HG03045 (cell line): ENCODE results near the gene AWAT2.

Experiments used
- ATAC-seq: cut with Tn5 transposase; IDR thresholded peaks from one replicate; pipeline ENCODE4 v1.9.1; 2021; ENCODE audit warnings: mild to moderate bottlenecking, moderate library complexity; ENCODE audit not compliant: unreplicated experiment

The AWAT2 gene

DNA sequence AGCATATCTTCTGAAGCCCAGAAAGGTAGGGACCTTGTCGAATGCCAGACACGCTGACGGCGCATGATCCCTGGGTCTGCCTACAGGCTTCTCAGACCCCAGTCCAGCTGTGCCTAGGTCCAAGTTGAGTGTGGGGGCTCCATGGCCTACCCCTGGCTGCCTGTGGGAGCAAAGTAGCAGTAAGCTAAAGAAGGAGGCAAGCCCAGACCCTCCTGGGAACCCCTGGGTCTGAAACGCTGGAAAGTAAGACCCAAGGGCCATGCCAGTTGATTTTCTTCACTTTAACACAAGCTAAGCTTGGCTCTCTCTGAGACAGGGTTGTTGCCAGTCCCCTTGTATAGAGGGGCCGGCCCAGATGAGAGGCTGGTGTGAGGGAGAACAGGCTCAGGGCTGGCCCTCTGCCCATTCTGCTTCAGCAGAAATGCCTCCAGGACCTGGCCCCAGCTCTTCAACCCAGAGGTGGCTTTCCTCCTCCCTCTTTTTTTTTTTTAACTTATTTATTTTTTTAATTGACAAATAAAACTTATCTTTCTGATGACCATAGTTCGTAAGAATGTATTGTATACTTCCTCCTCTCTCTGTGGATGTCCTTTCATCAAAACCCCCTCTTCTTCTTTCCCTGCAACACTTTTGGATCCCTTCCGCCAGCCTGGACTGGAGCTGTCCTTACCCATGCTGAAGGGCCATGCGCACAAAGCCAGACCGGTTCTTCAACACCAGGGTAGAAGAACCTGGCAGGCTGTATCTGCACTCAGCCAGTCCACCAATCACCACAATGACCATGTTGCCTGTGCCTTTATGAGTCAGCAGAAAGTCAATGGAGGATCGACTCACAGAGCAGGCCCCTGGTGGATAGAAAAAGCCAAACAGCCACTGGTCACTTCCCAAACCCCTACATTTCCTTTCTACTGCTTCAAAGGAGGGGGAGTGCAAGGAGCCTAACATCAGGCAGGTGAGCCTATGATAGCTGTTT, 7.1 kb downstream of the AWAT2 start:
- no peak for ATAC-seq

GRCh38 chrX:70041993-70042392, 7.7 kb downstream of the AWAT2 start:
- no peak for ATAC-seq

- ATAC-seq: no peak
These were observed 10.0 kb downstream of the AWAT2 start for GRCh38 chrX:70039758-70040157.

- no peak for ATAC-seq
These were observed 10.8 kb downstream of the AWAT2 start for GRCh38 chrX:70038951-70039350.

DNA sequence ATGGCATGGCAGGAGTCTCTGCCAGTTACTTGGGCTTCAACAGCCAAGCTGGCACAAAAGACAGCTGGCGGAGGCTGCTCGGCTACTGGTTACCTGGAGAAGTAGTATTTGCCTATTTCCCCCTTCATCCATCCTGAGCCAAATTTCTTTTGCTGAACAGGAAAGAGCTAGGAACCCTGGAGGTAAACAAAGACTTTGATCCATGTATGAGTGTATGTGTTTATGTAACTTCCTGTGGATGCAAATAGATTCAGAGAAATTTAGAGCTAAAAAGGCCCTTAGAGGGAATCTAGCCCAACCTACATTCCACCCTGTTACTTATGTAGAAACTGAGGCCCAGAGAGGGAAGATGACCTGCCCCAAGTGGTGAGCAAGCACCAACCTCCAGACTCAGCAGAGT, 11.2 kb downstream of the AWAT2 start:
- no peak for ATAC-seq

DNA sequence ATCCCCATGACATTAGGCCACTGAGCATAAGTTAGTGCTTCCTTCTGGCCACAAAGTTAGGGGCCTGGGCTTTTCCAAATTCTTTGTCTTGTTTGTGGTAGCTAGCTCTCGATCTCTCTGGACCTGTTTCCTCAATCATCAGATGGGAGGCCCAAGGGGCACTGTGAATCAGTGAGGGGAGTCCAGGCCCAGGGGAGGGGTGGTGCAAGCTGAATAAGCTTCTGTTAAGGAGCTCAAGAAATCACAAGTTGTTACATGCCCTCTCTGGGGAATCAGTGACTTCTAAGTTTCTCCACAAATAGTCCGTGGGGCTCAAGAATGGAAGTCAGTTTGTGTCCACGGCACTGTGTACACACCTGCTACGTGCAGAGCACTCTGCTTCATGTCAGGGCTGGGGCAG, 15.1 kb downstream of the AWAT2 start:
- ATAC-seq: no peak

- no peak for ATAC-seq
These were observed 16.2 kb downstream of the AWAT2 start for GRCh38 chrX:70033348-70034051.

DNA sequence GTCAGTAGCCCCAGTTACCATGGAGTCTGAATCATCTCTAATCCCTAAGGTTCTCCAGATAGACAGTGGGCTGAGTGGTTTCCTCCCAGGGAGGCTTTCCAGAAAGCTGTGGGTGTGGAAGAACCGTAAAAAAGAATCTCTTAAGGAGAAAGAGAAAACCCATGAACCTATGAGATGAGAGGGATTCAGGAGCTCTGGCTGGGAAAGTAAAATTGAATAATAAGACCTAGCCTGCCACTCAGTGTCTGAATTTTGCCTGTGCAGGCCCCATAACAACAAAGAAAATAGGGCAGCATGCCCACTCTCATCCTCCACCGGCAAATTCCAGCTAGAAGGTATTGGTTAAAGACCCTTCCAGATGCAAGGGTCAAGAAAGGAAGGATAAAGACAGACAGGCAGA, 16.9 kb downstream of the AWAT2 start:
- no peak for ATAC-seq

GRCh38 chrX:70030301-70030767, 19.4 kb downstream of the AWAT2 start:
- ATAC-seq: no peak

GRCh38 chrX:70029863-70030262, 19.9 kb downstream of the AWAT2 start:
- ATAC-seq: no peak

DNA sequence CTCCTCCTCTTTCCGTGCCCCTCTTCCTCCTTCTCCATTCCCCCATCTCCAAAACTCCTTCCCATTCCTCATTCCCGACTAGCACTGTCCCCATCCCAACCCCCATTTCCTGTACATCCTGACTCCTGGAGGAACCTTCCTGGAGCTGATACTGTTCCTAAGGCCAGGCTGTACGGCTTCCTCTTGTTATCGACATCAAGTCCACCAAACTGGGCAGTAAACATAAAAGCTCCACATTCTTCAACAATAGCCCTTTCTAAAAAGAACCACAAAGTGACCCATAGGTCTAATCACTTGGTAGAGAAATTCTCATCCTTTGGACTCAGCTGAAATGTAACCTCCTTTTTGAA, 22.9 kb downstream of the AWAT2 start:
- ATAC-seq: no peak

DNA sequence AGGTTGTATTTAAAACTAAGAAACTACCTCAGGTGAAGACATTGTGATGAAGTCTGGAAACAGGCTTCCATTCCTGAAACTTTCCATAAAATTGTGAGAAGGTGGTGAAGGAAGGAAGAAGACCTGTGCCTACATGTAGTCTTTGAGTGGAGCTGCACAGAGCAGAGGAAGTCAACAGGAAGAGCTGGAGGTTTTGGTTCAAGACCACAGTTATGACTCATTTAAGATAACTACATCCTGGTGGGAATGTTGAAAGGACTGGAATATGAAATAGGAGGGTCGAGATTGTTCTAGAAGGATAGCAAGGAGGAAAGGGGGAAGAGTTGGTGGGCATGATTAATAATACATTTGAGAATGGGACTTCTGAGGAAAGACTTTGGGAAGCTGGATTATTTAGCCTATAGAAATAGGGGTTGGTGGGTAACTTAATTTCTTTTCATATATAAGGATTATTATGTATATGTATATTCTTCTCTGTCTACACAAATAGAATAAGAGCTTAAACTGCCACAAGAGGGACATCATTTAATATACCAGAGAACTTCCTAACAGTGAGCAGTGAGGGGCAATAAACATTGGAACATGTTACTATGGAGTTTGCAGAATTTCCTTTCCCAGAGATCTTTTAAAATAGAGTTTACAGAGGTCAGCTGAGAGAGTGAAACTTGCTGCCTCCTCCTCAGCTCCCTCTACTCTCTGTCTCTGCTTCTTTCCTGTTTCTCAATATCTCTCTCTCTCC, 23.5 kb downstream of the AWAT2 start:
- no peak for ATAC-seq

- ATAC-seq: no peak
These were observed 24.3 kb downstream of the AWAT2 start for GRCh38 chrX:70025464-70025863.

DNA sequence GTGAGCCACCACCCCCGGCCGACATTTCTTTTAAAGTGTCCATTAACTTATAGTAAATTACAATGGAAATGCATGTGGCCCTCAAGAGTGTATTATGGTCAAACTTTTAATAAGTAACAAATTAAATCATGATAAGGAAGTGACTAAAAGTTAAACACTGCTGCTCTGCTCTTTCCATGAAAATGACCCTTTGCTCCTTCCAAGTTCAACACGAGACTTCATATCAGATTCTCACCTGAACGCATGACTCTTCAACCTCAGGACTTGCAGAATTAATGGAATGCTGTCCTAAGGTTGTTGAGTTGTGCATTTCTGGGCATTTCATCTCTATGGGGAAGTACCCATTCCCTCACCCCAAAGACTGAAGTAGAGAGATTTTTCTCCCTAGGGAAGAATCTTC, 27.1 kb downstream of the AWAT2 start:
- ATAC-seq: no peak

DNA sequence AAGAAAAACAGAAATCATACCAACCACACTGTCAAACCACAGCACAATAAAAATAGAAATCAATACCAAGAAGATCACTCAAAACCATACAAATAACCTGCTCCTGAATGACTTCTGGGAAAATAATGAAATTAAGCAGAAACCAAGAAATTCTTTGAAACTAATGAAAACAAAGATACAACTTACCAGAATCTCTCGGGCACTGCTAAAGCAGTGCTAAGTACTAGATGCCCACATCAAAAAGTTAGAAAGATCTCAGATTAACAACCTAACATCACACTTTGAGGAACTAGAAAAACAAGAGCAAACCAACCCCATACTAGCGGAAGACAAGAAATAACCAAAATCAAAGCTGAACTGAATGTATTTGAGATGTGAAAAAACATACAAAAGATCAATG, 33.2 kb downstream of the AWAT2 start:
- ATAC-seq: no peak

DNA sequence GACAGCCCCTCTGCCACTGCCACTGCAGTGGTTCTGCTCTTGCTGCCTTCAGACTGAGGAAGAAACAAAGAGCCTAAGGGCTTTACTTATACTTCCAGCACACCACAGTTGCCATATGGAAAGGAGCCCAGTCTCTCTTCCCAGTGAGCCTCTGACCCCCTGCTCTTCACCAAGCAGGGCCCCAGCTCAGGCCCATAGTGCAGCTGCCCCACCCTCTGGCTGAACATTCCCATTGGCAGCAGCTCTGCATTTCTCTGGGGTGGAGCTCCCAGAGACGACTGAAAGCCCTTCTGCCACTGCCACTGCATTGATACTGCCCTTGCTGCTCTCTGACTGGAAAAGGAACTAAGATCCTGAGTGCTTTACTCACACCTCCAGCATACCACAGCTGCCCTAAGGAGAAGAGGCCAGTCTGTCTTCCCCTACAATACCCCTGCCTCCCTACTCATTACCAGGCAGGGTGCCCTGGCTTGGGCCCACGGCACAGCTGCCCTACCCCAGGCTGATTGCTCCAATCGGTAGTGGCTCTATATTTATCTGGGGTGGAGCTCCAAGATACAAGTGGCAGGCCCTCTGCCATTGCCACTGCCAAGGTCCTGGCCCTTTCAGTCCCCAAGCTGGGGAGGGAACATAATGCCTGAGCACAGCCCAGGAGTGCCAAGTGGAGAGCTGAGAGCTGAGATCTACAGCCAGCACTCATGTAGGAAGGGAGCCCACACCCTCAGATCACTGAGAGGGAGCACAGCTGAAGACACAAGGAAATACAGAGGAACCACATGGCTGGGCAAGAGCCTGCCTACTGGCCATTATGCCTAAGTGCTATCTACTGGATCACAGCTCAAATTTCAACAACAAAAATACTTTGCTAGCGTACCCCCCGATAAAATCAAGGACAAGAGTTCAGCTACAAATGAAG, 36.0 kb downstream of the AWAT2 start:
- ATAC-seq: no peak

- ATAC-seq: no peak
These were observed 37.0 kb downstream of the AWAT2 start for GRCh38 chrX:70012756-70013155.

- no peak for ATAC-seq
These were observed 39.8 kb downstream of the AWAT2 start for GRCh38 chrX:70009970-70010369.

DNA sequence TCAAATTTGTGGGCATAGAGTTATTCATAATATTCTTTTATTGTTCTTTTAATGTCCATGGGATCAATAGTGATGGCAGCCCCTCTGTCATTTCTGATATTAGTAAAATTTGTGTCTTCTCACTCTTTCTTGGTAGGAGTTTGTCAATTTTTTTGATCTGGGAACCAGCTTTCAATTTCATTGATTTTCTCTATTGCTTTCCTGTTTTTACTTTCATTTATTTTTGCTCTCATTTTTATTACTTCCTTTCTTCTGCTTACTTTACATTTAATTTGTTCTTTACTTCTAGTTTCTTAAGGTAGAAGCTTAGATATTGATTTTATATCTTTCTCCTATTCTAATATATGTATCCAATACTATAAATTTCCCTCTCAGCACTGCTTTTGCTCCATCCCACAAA, 40.7 kb downstream of the AWAT2 start:
- ATAC-seq: no peak

DNA sequence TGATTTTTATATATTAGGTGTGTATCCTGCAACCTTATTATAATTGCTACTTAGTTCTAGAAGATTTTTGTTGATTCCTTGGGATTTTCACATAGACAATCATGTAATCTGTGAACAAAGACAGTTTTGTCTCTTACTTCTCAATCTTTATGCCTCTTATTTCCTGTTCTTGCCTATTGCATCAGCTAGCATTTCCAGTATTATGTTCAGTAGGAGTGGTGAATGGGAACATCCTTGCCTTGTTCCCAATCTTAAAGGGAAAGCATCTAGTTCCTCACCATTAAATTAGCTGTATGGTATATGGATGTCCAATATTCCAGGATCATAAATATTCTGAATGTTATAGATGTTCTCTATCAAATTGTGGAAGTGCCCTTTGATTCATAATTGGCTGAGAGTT, 41.8 kb downstream of the AWAT2 start:
- no peak for ATAC-seq
